GM19023 (cell line): ENCODE results near the gene UBE2K.
"Not testable (repeated sequence)": the region's sequence is repeated elsewhere in the genome, so short reads cannot be mapped to it uniquely, and the experiment has no call there.

Source experiments
- ATAC-seq: cut with Tn5 transposase; IDR thresholded peaks from one replicate; pipeline ENCODE4 v1.9.1; 2021; ENCODE audit warnings: mild to moderate bottlenecking, moderate library complexity; ENCODE audit not compliant: unreplicated experiment

The UBE2K gene

DNA sequence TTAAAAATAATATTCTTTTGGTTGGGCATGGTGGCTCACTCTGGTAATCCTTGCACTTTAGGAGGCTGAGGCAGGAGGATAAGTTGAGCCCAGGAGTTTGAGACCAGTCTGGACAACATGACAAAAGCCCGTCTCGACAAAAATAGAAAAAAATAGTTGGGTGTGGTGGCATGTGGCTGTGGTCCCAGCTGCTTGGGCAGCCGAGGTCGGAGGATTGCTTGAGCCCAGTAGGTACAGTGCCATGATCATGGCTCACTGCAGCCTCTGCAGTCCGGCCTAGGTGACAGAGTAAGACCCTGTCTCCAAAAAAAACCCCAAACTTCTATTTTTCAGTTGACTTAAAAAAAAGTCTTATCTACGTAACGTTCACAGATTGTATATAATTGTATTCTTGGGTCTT lies 23.9 kb downstream of the UBE2K start:
- ATAC-seq = no peak

DNA sequence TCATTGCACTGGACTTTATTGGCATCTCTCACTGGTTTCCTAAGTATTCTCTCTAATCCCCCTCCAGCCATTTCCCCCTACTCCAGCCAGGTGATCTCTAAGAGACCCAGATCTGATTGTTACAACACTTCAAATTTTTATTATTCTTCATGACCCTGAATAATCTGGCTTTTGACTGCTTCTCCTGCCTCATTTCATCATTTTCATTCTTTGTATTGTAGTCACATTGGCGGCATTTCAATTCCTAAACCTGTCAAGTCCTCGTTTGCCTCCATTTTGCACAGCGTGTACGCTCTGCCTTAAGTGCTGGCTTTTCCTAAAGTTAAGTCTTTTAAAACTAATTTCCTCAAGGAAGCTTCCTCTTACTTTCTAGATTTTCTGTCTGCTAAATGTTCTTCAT lies 31.6 kb downstream of the UBE2K start:
- ATAC-seq = no peak

DNA sequence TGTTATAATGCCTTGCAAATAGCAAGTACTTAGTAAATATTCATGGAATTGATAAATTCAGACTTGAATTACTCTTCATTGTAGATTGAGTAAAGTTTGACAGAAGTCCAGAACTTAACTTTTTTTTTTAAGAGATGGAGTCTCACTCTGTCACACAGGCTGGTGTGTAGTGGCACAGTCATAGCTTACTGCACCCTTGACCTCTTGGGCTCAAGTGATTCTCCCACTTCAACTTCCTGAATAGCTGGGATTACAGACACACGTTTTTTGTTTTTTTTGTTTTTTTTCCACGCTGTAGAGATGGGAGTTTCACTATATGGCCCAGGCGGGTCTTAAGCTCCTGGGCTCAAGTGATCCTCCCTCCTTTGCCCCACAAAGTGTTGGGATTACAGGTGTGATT lies 32.1 kb downstream of the UBE2K start:
- ATAC-seq = no peak

DNA sequence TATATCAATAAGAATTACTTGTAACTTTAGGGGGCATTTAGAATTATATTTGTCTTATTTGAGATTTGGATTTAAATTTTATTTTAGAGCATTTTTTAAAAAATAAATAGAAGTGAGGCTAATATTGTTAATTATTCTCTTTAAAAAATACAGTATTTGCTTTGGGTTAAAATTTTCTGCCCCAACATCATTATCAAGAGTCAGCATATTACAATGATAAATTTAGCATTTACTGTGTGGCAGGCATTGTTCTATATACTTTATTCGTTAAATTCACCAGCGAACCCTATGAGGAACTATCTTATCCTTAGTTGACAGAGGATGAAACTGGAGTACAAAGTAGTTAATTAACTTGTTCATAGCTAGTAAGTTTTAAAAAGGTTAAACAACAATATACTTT lies 34.0 kb downstream of the UBE2K start:
- no peak for ATAC-seq

DNA sequence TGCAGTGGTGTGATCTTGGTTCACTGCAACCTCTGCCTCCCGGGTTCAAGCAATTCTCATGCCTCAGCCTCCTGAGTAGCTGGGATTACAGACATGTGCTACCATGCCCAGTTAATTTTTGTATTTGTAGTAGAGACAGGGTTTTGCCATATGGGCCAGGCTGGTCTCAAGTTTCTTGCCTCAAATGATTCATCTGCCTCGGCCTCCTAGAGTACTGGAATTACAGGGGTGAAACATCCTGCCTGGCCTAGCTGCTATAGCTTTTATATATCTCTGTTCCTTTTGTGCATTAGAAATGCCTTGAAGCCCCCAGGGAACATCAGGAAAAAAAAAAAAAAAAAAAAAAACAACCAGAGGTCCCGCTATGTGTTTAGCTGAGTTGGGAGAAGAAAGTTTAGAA lies 34.8 kb downstream of the UBE2K start:
- no peak for ATAC-seq

DNA sequence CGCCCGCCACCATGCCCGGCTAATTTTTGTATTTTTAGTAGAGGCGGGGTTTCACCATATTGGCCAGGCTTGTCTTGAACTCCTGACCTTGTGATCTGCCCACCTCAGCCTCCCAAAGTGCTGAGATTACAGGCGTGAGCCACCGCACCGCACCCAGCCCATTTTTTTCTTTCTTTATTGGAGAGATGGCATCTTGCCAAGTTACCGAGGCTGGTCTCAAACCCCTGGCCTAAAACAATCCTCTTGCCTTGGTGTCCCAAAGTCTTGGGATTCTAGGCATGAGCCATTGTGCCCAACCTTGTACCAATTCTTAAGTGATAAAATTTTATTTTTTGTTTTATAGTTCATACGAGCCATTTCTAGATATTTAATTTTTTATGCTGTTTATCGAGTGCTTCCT lies 41.7 kb downstream of the UBE2K start:
- ATAC-seq = not testable (repeated sequence)

DNA sequence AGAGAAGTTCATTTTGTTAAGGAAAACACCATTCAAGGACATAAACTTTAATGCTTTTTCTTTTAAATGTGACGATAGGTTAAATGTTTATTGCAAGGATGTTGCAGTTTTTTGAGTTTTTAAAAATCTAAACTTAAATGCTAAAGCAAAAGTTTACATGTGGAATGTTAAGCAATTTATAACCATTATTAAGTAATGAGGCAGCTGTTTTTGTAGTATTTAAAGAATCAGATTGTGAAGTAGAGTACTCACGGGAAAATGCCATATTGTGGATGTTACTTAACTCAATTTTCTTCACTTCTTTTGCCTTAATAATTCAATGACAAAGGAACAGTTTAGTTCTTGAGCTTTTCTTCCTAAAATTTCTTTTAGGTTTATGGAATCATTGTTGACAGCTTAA lies 43.5 kb downstream of the UBE2K start:
- no peak for ATAC-seq

DNA sequence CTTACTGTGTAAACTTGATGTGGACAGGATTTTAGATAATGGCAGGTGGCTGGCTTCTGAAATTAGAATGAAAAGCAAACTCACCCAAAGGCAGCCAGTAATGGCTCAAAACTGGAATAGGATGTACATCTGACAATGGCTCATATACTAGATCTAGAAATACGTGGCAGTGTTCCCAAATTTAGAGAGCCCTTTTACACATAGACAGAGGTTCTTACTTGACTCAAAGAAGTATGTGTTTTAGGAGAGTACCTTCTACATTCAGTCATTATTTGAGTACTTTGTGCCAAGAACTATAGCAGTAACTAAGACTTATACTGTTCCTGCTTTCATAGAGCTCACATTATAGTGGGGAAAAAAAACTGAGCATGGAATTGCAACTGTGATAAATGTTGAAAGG lies 48.0 kb downstream of the UBE2K start:
- no peak for ATAC-seq

DNA sequence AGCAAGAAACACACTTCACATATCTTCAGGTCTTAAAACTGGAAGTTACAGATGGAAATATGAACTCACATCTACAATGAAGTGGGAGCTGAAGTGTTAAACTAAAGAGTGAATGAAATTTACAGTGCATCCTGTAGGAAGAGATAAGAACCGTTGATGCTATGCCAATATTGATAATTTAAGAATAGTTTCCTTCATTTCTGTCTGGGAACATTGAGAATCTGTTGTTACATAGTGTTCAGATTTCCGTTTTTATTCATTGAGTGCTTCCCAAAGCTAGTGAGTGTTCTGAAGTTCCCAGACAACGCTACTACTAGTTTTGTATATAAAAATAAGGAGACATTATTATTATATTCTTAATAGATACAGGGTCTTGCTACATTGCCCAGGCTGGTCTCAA lies 52.3 kb downstream of the UBE2K start:
- ATAC-seq = no peak

DNA sequence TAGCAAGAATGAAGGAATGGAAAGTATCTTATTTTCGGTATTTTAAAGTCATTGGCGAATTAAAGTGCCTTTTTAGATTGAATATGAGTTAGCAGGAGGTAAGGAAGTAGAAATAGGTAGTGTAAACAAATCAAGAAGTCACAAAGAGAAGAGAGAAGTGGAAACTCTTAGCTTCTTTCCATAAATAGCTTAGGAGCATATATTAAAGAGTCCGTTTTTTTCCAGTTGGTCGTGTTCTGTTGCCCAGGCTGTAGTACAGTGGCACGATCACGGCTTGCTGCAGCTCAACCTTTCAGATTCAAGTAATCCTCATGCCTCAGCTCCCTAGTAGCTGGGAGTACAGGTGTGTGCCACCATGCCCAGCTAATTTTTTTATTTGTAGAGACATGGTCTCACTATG lies 56.4 kb downstream of the UBE2K start:
- ATAC-seq = no peak

DNA sequence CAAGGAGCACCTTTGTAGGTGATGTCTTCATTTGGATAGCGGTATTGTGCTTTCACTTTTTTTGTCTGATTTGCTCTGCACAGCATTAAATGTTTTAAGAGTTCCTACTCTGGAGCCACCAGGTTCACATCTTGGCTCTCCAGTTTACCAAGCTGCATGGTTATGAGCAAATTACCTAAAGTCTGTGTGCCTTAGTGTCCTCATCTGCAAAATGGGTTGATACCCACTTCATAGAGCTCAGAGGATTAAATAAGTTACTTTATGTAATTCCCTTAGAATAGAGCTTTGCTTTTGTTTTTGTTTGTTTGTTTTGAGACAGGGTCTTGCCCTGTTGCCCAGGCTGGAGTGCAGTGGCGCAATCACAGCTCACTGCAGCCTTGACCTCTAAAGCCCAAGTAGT lies 58.2 kb downstream of the UBE2K start:
- no peak for ATAC-seq

DNA sequence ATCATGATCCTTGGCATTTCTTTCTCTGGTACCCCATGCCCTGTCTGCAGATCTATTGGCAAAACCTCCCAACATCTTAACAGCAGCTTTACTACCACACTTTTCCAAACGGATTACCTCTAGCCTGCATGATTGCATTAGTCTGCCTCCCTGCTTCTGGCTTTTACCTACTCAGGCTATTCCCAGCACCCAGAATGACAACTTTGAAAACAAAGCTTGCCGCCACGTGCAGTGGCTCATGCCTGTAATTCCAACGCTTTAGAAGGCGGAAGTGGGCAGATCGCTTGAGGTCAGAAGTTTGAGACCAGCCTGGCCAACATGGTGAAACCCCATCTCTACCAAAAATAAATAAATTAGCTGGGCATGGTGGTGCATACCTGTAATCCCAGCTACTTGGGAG lies 60.2 kb downstream of the UBE2K start:
- no peak for ATAC-seq

DNA sequence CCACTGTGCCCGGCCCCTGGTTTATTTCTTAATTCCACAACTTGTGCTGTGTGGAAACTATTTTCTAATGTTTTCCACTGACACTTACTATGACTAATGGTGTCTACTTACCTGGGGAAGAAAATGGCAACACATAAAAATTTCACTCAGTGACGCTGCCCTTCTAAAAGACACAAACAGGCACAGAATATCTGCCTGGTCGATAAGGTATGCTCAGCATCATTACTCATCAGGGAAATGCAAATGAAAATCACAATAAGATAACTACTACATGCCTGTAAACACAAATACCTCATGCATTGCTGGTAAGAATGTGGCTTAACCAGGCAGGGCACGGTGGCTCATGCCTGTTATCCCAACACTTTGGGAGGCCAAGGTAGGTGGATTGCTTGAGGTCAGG lies 61.6 kb downstream of the UBE2K start:
- ATAC-seq = no peak

DNA sequence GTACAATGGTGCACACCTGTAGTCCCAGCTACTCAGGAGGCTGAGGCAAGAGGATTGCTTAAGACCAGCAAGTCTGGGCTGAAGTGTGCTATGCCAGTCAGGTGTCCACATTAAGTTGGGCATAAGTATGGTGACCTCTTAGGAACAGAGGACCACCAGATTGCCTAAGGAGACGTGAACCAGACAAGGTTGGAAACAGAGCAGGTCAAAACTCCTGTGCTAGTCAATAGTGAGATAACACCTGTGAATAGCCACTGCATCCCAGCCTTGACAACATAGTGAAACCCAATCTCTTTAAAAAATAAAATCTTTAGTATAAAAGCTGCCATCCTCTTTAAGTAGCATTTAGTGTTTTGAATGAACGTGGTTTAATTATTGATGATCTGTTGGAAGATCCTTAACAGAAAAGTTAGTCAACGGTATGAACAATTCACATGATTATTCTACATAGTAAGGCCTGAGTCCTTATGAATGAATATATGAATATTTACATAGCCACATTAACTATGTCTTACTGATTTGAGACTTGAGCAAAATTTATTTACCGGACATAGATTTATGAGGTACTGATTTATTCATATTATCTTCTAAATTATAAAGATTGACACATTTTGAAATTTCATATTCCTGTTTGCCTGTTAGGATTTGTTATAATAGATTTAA lies 63.2 kb downstream of the UBE2K start:
- no peak for ATAC-seq

DNA sequence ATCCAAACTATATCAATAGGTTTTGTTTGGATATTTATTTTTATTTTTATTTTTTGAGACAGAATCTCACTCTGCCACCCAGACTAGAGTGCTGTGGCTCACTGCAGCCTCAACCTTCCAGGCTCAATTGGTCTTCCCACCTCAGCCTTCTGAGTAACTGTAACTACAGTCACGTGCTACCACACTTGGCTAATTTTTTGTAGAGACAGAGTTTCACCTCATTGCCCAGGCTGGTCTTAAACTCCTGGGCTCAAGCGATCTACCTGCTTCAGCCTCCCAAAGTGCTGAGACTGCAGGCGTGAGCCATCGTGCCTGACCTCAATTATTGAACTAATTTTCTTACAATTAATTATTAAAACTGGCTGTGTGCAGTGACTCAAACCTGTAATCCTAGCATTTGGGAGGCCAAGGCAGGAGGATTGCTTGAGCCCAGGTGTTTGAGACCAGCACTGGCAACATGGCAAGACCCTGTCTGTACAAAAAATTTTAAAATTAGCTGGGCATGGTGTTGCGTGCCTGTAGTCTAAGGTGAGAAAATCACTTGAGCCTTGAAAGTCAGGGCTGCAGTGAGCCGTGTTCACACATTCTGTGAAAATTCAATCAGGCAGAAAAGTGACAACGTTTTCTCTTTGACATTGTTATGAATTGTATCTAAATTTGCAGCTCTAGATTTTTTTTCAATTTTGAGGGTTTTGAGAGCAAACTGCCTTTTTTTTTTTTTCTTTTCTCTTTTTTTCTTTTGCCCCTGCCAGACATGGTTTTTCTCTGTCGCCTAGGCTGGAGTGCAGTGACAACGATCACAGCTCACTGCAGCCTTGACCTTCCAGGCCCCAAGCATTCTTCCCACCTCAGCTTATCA lies 66.0 kb downstream of the UBE2K start:
- ATAC-seq = peak; percentile 57

DNA sequence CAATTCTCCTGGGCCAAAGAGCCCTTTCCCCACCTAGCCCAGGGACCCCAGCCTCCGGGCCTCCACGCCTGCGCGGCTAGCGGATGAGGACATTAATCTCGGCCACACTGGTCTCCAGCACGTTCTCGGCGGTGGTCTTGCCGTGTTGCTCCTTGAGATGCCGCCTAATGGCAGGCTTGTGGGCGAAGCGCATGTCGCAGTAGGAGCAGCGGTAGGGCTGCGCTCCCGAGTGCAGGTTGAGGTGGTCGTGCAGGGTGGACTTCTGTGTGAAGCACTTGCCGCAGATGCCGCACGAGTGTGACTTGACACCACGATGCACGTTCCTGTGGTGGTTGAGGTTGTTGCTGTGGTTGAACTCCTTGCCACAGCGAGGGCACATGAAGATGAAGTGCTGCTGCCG lies 72.1 kb downstream of the UBE2K start:
- ATAC-seq = no peak

DNA sequence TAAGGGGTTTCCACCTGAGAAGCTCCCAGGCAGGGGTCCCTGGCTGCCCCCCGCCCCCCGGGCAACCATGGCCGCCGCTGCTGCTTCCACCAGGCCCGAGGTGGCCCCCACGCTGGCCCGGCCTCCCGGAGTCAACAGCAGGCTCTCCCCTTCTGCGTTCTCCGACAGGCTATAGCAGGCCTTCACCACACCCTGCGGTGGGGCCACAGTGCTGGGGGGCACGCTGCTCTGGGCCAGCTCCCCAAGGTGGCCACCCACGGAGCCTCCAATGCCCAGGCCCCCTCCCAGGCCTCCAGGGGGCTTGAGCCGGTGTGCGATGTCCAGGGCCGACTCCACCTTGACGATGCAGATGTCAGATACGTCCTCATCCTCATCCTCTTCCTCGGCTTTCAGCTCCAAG lies 72.5 kb downstream of the UBE2K start:
- ATAC-seq = no peak

DNA sequence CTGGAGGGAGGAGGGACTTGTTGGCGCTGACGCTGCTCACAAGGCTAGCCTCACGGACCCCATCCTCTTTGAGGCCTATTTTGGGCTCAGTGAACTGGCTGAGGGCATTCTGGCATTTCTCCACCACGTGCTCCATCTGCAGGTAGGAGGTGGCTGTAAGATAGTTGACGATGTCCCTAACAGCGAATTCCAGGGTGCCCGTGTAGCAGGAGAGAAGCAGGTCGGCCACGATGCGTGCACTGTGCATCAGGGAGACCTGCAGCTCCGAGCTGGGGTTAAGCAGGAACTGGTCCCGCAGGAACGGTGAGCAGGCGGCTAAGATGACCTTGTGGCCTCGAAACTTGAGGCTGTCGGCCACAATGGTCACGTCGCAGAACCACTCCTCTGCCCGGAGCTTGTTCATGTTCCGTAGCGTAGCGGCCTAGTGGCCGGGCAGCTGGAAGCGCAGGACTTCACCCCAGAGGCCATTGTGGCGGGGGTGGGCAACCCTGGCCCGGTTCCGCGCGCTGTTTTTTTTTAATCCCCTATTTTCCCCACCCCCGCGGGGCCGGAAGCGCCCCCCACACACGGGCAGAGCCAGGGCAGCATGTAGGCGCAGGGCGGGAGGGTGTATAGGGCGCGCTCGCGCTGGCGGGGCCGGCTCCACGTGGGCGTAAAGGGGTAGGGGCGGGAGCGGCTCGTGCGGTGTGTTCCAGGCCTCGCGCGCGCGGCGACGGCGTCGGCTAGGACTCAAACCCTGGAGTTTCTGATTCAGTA lies 73.2 kb downstream of the UBE2K start:
- no peak for ATAC-seq

DNA sequence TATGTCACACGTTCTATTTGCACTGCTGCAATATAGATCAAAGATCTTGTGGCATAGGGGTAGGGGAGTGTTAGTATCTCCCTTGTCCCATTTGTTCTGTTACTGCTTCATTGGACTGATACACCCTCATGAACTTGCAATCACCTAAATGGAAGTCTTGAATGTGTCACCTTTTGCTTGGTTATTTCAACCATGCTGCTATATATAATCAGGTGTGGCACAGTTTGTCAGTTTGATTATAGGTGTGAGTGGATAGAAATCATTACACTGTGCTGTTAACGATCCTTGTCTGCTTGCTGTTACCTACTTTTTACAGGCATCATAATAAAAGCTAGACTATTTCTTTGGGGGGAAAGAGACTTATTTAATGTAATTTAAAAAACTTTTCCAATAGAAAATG lies 84.1 kb downstream of the UBE2K start:
- ATAC-seq = not testable (repeated sequence)

DNA sequence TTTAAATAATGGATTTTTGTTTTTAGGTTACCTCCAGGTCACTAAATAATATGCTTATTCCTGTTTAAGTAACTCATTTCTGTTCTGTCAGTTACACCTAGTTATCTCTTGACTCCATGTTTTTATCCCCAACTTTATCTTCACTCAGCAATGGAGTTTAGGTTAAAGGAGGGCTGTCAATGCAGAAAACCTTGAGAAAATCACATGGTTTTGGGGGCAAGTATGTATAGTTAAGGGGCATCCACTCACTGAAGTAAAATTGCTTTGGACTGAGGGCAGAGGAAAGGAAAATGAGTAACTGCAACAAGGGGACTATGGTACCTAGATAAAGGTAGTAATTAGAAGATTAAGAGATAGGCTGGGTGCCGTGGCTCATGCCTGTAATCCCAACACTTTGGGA lies 87.1 kb downstream of the UBE2K start:
- ATAC-seq = no peak

DNA sequence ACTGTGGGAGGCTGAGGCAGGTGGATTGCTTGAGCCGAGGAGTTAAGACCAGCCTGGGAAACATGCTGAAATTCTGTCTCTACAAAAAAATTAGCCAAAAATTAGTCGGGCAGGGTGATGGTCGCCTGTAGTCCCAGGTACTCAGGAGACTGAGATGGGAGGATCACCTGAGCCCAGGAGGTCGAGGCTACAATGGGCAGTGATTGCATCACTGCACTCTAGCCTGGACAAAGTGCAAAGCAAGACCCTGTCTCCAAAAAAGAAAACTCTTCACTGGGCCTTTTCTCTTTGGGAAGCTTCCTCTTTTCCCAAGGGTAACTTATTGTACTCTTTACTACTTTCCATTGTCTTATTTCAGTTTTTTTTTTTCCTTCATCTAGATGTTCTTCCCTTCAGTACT lies 88.9 kb downstream of the UBE2K start:
- no peak for ATAC-seq

DNA sequence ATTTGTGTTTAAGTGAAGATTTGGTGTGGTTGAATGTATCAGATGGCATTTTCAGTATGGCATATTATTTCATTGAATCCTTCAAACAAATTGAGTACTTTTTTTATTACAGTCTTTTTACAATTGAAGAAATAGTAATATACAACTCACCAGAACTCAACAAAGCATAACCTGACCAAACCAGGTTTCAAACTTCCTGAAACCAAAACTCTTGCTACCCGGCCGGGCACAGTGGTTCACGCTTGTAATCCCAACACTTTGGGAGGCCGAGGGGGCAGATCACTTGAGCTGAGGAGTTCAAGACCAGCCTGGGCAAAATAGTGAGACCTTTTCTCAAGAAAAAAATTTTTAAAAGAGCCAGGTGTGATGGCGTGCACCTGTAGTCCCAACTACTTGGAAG lies 94.2 kb downstream of the UBE2K start:
- no peak for ATAC-seq
